Chondrocyte (in vitro differentiated cells): Measurements from ENCODE around the gene SLC9A9. TPM values are rescaled to one million over a fixed set of nuclear protein-coding genes. Genes with fewer than 3 reads are reported as not detected.

ENCODE experiments used
- DNase-seq: peaks from one replicate; pipeline ENCODE4 v3.0.0; 2021; ENCODE audit warnings: mixed read lengths, low spot score
- H3K27ac Mint-ChIP-seq: one replicate; pipeline ENCODE4 v1.8.0; 2021; ENCODE audit warnings: mild to moderate bottlenecking, moderate library complexity, mixed read lengths; ENCODE audit not compliant: unreplicated experiment
- H3K27me3 Mint-ChIP-seq: 2 replicates; pipeline ENCODE4 v1.8.0; 2021; ENCODE audit warnings: low read depth, mixed read lengths
- H3K36me3 Mint-ChIP-seq: 2 replicates; pipeline ENCODE4 v1.8.0; 2021; ENCODE audit warnings: low read depth, mixed read lengths
- H3K4me1 Mint-ChIP-seq: 2 replicates; pipeline ENCODE4 v1.8.0; 2021; ENCODE audit warnings: low read depth, mild to moderate bottlenecking, mixed read lengths
- H3K4me3 Mint-ChIP-seq: one replicate; pipeline ENCODE4 v1.8.0; 2021; ENCODE audit warnings: mild to moderate bottlenecking, moderate library complexity, mixed read lengths; ENCODE audit not compliant: unreplicated experiment
- H3K9me3 Mint-ChIP-seq: 2 replicates; pipeline ENCODE4 v1.8.0; 2021; ENCODE audit warnings: low read depth, mixed read lengths
- CTCF ChIP-seq: fragments of 200-600 bp; sonication (generic); IDR thresholded peaks from 2 replicates; pipeline ENCODE4 v1.5.0; 2021; ENCODE audit warnings: antibody characterized with exemption, mild to moderate bottlenecking, moderate library complexity
- total RNA-seq: library from RNA; stranded (reverse); gene quantifications from 3 replicates; pipeline ENCODE4 v1.2.1, GENCODE V29; 2021

Gene SLC9A9
- total RNA-seq, 1 donor from 2014 or later, result 2.6 TPM

GRCh38 chr3:143291836-143292447 lies 556.3 kb downstream of the SLC9A9 start:
- no peak for DNase-seq
- TF ChIP-seq CTCF, result no peak
- Mint-ChIP-seq H3K27ac (no peak overlapping the region), H3K36me3 (no peaks in the 10 kb centered on the region), H3K4me1 (peaks cover 11% of the 10 kb centered on the region), H3K27me3 (peaks cover 5% of the 10 kb centered on the region), H3K9me3 (no peaks in the 10 kb centered on the region), H3K4me3 (no peak overlapping the region)

- Mint-ChIP-seq H3K36me3 (no peaks in the 10 kb centered on the region), H3K27me3 (peaks cover 5% of the 10 kb centered on the region), H3K27ac (no peak overlapping the region), H3K4me1 (peaks cover 11% of the 10 kb centered on the region), H3K9me3 (no peaks in the 10 kb centered on the region), H3K4me3 (no peak overlapping the region)
- TF ChIP-seq CTCF, result no peak
- DNase-seq, result no peak
Measured at GRCh38 chr3:143288944-143289343, 559.3 kb downstream of the SLC9A9 start.

GRCh38 chr3:143287403-143287802 lies 560.9 kb downstream of the SLC9A9 start:
- no peaks in the 10 kb centered on the region for H3K36me3 Mint-ChIP-seq
- H3K4me1 Mint-ChIP-seq, result peaks cover 11% of the 10 kb centered on the region
- no peak overlapping the region for H3K4me3 Mint-ChIP-seq
- no peak overlapping the region for H3K27ac Mint-ChIP-seq
- H3K9me3 Mint-ChIP-seq, result no peaks in the 10 kb centered on the region
- no peak for TF ChIP-seq CTCF
- peaks cover 5% of the 10 kb centered on the region for H3K27me3 Mint-ChIP-seq
- DNase-seq, result no peak

DNA sequence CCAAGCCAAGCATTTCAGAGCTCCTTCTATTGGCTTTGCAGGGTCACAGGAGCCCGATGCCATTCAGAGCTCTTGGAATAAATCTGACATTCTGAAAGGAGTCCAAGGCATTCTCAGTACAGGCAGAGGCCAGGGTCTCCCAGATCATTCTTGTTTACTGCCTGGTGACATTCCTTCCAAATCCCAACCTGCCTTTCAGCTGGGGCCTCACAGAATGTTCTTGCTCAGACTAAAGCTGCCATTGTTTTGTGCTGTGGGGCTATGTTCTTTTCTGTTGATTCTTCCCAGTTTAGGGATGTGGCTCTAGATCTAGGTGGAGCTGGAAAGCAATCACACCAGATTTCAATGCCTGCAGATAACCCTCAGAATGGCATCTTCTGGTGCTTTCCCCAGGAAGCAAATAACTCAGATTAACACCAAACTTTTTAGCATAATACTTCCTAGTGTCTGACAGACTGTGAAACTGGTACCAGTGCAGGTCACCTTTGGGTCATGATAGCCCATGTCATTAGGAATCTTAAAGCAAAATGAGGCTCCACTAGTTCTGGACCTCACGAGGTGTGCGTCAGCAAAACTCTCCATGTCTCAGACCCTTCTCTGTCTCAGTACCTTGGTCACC lies 561.8 kb downstream of the SLC9A9 start:
- H3K27ac Mint-ChIP-seq, result no peak overlapping the region
- no peak overlapping the region for H3K4me3 Mint-ChIP-seq
- H3K36me3 Mint-ChIP-seq, result no peaks in the 10 kb centered on the region
- TF ChIP-seq CTCF, result no peak
- no peaks in the 10 kb centered on the region for H3K9me3 Mint-ChIP-seq
- peaks cover 5% of the 10 kb centered on the region for H3K27me3 Mint-ChIP-seq
- H3K4me1 Mint-ChIP-seq, result peaks cover 3% of the 10 kb centered on the region
- DNase-seq, result no peak

GRCh38 chr3:143283432-143284128 lies 564.7 kb downstream of the SLC9A9 start:
- no peak for DNase-seq
- H3K36me3 Mint-ChIP-seq, result no peaks in the 10 kb centered on the region
- H3K27ac Mint-ChIP-seq, result no peak overlapping the region
- H3K9me3 Mint-ChIP-seq, result no peaks in the 10 kb centered on the region
- no peaks in the 10 kb centered on the region for H3K4me1 Mint-ChIP-seq
- no peak for TF ChIP-seq CTCF
- H3K4me3 Mint-ChIP-seq, result no peak overlapping the region
- H3K27me3 Mint-ChIP-seq, result no peaks in the 10 kb centered on the region
